T-cell (primary cell): ENCODE results near the gene TSHZ3. TPM values are rescaled to one million over a fixed set of nuclear protein-coding genes. Genes with fewer than 3 reads are reported as not detected.

Experiments used
- ATAC-seq, 4 experiments: fragments of 200-7000 bp in 3 of 4; fragments of 150-1000 bp in 1 of 4; cut with Tn5 transposase; replicated peaks in 1 of 4; 1 replicate in 3 of 4; 2 replicates in 1 of 4; pipeline ENCODE4 v1.10.0; 2021; ENCODE audit warnings: moderate library complexity in 3 of 4, mild to moderate bottlenecking in 2 of 4, moderate number of reproducible peaks in 1 of 4
- CTCF ChIA-PET, 2 donors: fragments of 300-600 bp; sonication (Branson Sonifier 250); formaldehyde crosslinking; loops; one replicate each; lab custom pipeline; 2022; ENCODE audit warnings: antibody characterized with exemption in 2 of 2; lab: Charles Lee
- POLR2A ChIA-PET, 2 donors: fragments of 300-600 bp; sonication (Branson Sonifier 250); formaldehyde crosslinking; loops; one replicate each; lab custom pipeline; 2022; ENCODE audit warnings: antibody characterized with exemption in 2 of 2; lab: Charles Lee
- DNase-seq, 35 experiments: peaks; one replicate each; pipeline versions ENCODE4 v3.0.0 to v3.0.0-alpha.2; 2013 to 2023
- H3K27ac ChIP-seq: one replicate; pipeline ENCODE4 v1.5.1; 2013; ENCODE audit warnings: low read length
- H3K27me3 ChIP-seq, 2 experiments: replicated peaks in 1 of 2; 1 replicate in 1 of 2; 2 replicates in 1 of 2; pipeline versions ENCODE4 v1.6.1 to v1.7.0; 2013; ENCODE audit warnings: low read length in 1 of 2, mixed read lengths in 1 of 2; ENCODE audit not compliant: control insufficient read depth in 2 of 2, insufficient read depth in 2 of 2; ENCODE audit errors: extremely low read depth in 1 of 2
- H3K36me3 ChIP-seq, 2 donors: 1 replicate in 1 of 2; 2 replicates in 1 of 2; pipeline versions ENCODE4 v1.6.1 to v1.7.0; 2013; ENCODE audit warnings: low read length in 1 of 2; ENCODE audit not compliant: control insufficient read depth in 2 of 2, insufficient read depth in 1 of 2; ENCODE audit errors: extremely low read depth in 1 of 2
- H3K4me1 ChIP-seq, 2 experiments: 1 replicate in 1 of 2; 2 replicates in 1 of 2; pipeline versions ENCODE4 v1.6.1 to v1.7.0; 2013; ENCODE audit warnings: low read length in 2 of 2, mixed read lengths in 1 of 2; ENCODE audit not compliant: insufficient read depth in 2 of 2, control insufficient read depth in 1 of 2; ENCODE audit errors: extremely low read depth in 1 of 2
- H3K4me3 ChIP-seq, 2 donors: 1 replicate in 1 of 2; 2 replicates in 1 of 2; pipeline versions ENCODE4 v1.5.1 to v1.7.0; 2013; ENCODE audit warnings: mild to moderate bottlenecking in 2 of 2, low read length in 1 of 2, moderate library complexity in 1 of 2; ENCODE audit not compliant: control insufficient read depth in 1 of 2; ENCODE audit errors: extremely low read depth in 1 of 2
- H3K9me3 ChIP-seq: 2 replicates; pipeline ENCODE4 v1.7.0; 2013
- H3K27ac Mint-ChIP-seq, 2 donors: one replicate each; pipeline ENCODE4 v1.8.0; 2020 to 2021; ENCODE audit warnings: mild to moderate bottlenecking in 2 of 2, mixed read lengths in 2 of 2
- H3K27me3 Mint-ChIP-seq, 2 donors: one replicate each; pipeline ENCODE4 v1.8.0; 2021 to 2022; ENCODE audit warnings: mixed read lengths in 2 of 2
- H3K36me3 Mint-ChIP-seq: one replicate; pipeline ENCODE4 v1.8.0; 2021; ENCODE audit warnings: mixed read lengths
- H3K4me1 Mint-ChIP-seq, 3 donors: one replicate each; pipeline ENCODE4 v1.8.0; 2020 to 2022; ENCODE audit warnings: mixed read lengths in 3 of 3, mild to moderate bottlenecking in 1 of 3
- H3K4me3 Mint-ChIP-seq, 3 donors: one replicate each; pipeline ENCODE4 v1.8.0; 2020 to 2022; ENCODE audit warnings: mild to moderate bottlenecking in 3 of 3, mixed read lengths in 3 of 3, moderate library complexity in 3 of 3
- H3K9me3 Mint-ChIP-seq, 3 donors: one replicate each; pipeline ENCODE4 v1.8.0; 2020 to 2022; ENCODE audit warnings: mixed read lengths in 3 of 3
- WGBS: methylation state at CpG from one replicate; pipeline ENCODE4 v1.1.5; 2013; ENCODE audit warnings: missing lambda C conversion rate; ENCODE audit not compliant: insufficient coverage; 5-methylcytosine and 5-hydroxymethylcytosine counted together
- total RNA-seq, 35 experiments: library from RNA in 6 of 35; stranded (reverse) in 6 of 35; fragments of 120-200 nt in 1 of 35; gene quantifications; one replicate each; pipeline versions ENCODE4 v1.2.1 to v1.2.4 and lab custom pipeline; 2013 to 2026

Gene TSHZ3
- total RNA-seq, 5 donors from 2014 or later (not counting 1 experiment from before 2014, with no cell fraction given), result 0.18 to 1.4 (median 0.54) TPM

- ChIA-PET POLR2A (no interaction called here), CTCF (no interaction called here)
- Mint-ChIP-seq H3K27me3 (no peaks in the 10 kb centered on the region), H3K36me3 (peaks cover 4% of the 10 kb centered on the region), H3K27ac (no peak overlapping the region), H3K4me1 (no peaks in the 10 kb centered on the region), H3K4me3 (no peak overlapping the region), H3K9me3 (no peaks in the 10 kb centered on the region)
- no peaks in the 10 kb centered on the region for H3K27me3 ChIP-seq
- no peaks in the 10 kb centered on the region for H3K9me3 ChIP-seq
- ATAC-seq, result no peak
- no peak for DNase-seq
- no peak overlapping the region for H3K4me3 ChIP-seq
- H3K4me1 ChIP-seq, result no peaks in the 10 kb centered on the region
- H3K27ac ChIP-seq, result no peak overlapping the region
- 88% methylated on average over 11 of the region's 17 CpGs for WGBS
- no peaks in the 10 kb centered on the region for H3K36me3 ChIP-seq
These were observed 71.7 kb downstream of the TSHZ3 start for GRCh38 chr19:31277516-31277915.

GRCh38 chr19:31276831-31277230, 72.4 kb downstream of the TSHZ3 start:
- Histone ChIP-seq H3K4me1 (no peaks in the 10 kb centered on the region), H3K9me3 (no peaks in the 10 kb centered on the region), H3K4me3 (no peak overlapping the region), H3K36me3 (no peaks in the 10 kb centered on the region), H3K27me3 (no peaks in the 10 kb centered on the region), H3K27ac (no peak overlapping the region)
- no peaks in the 10 kb centered on the region for H3K27me3 Mint-ChIP-seq
- POLR2A ChIA-PET, result no interaction called here
- WGBS, result 93% methylated on average over 12 of the region's 16 CpGs
- no peaks in the 10 kb centered on the region for H3K9me3 Mint-ChIP-seq
- DNase-seq, result no peak
- peaks cover 4% of the 10 kb centered on the region for H3K36me3 Mint-ChIP-seq
- no peak for ATAC-seq
- CTCF ChIA-PET, result no interaction called here
- no peak overlapping the region for H3K27ac Mint-ChIP-seq
- H3K4me1 Mint-ChIP-seq, result no peaks in the 10 kb centered on the region
- H3K4me3 Mint-ChIP-seq, result no peak overlapping the region

GRCh38 chr19:31275068-31275334, 74.2 kb downstream of the TSHZ3 start:
- H3K27ac ChIP-seq, result no peak overlapping the region
- Mint-ChIP-seq H3K27me3 (no peaks in the 10 kb centered on the region), H3K27ac (no peak overlapping the region), H3K9me3 (no peaks in the 10 kb centered on the region), H3K4me3 (no peak overlapping the region), H3K4me1 (no peaks in the 10 kb centered on the region), H3K36me3 (peaks cover 4% of the 10 kb centered on the region)
- H3K4me3 ChIP-seq, result no peak overlapping the region
- no peak for ATAC-seq
- H3K4me1 ChIP-seq, result no peaks in the 10 kb centered on the region
- H3K27me3 ChIP-seq, result no peaks in the 10 kb centered on the region
- H3K9me3 ChIP-seq, result no peaks in the 10 kb centered on the region
- no peaks in the 10 kb centered on the region for H3K36me3 ChIP-seq
- ChIA-PET POLR2A (no interaction called here), CTCF (interaction anchor here in 1 of 2 donors (0.7 kb wide), 1 partner anchor 949 kb away, joined by 3 read pairs; no protein-coding TSS in a partner anchor)
- no peak for DNase-seq
- no CpG with 5 or more reads among the region's 2 CpGs for WGBS

GRCh38 chr19:31274251-31275067, 74.8 kb downstream of the TSHZ3 start:
- Mint-ChIP-seq H3K4me1 (no peaks in the 10 kb centered on the region), H3K36me3 (peaks cover 4% of the 10 kb centered on the region), H3K27me3 (no peaks in the 10 kb centered on the region), H3K9me3 (no peaks in the 10 kb centered on the region), H3K4me3 (no peak overlapping the region), H3K27ac (no peak overlapping the region)
- CTCF ChIA-PET, result interaction anchor here in 1 of 2 donors (0.7 kb wide), 1 partner anchor 950 kb away, joined by 3 read pairs; no protein-coding TSS in a partner anchor
- Histone ChIP-seq H3K36me3 (no peaks in the 10 kb centered on the region), H3K27ac (no peak overlapping the region), H3K9me3 (no peaks in the 10 kb centered on the region), H3K4me3 (no peak overlapping the region), H3K4me1 (no peaks in the 10 kb centered on the region), H3K27me3 (no peaks in the 10 kb centered on the region)
- DNase-seq (no peak), ATAC-seq (no peak)
- 78% methylated on average over 10 of the region's 19 CpGs for WGBS
- POLR2A ChIA-PET, result no interaction called here

GRCh38 chr19:31272583-31273106, 76.6 kb downstream of the TSHZ3 start:
- 89% methylated on average over 6 of the region's 15 CpGs for WGBS

GRCh38 chr19:31271306-31271911, 77.8 kb downstream of the TSHZ3 start:
- WGBS, result 94% methylated on average over 6 of the region's 12 CpGs
- ATAC-seq (no peak), DNase-seq (no peak)
- no peaks in the 10 kb centered on the region for H3K4me1 ChIP-seq
- Mint-ChIP-seq H3K36me3 (no peaks in the 10 kb centered on the region), H3K27me3 (no peaks in the 10 kb centered on the region), H3K4me3 (no peak overlapping the region), H3K4me1 (no peaks in the 10 kb centered on the region), H3K27ac (no peak overlapping the region), H3K9me3 (no peaks in the 10 kb centered on the region)
- ChIA-PET POLR2A (no interaction called here), CTCF (no interaction called here)
- H3K4me3 ChIP-seq, result no peak overlapping the region
- no peaks in the 10 kb centered on the region for H3K36me3 ChIP-seq
- no peaks in the 10 kb centered on the region for H3K27me3 ChIP-seq
- no peaks in the 10 kb centered on the region for H3K9me3 ChIP-seq
- H3K27ac ChIP-seq, result no peak overlapping the region

More at GRCh38 chr19:31272583-31273106, 76.6 kb downstream of the TSHZ3 start:
- POLR2A ChIA-PET, result no interaction called here
- H3K27me3 ChIP-seq, result no peaks in the 10 kb centered on the region
- Mint-ChIP-seq H3K36me3 (peaks cover 4% of the 10 kb centered on the region), H3K27ac (no peak overlapping the region), H3K4me3 (no peak overlapping the region), H3K27me3 (no peaks in the 10 kb centered on the region), H3K9me3 (no peaks in the 10 kb centered on the region), H3K4me1 (no peaks in the 10 kb centered on the region)
- no peaks in the 10 kb centered on the region for H3K4me1 ChIP-seq
- no peaks in the 10 kb centered on the region for H3K9me3 ChIP-seq
- no peak for ATAC-seq
- no peak overlapping the region for H3K4me3 ChIP-seq
- no peak overlapping the region for H3K27ac ChIP-seq
- no peaks in the 10 kb centered on the region for H3K36me3 ChIP-seq
- DNase-seq, result no peak
- CTCF ChIA-PET, result no interaction called here
